Tibial nerve (tissue), 3 donors: ENCODE data around the gene RPS14.

ENCODE experiments used
- CTCF ChIP-seq, 5 experiments: fragments of 200-600 bp in 3 of 5; fragments of 450-650 bp in 2 of 5; sonication (generic) in 3 of 5; IDR thresholded peaks; one replicate each; pipeline ENCODE4 v1.5.1; 2016 to 2019; ENCODE audit warnings: antibody characterized with exemption in 5 of 5, mild to moderate bottlenecking in 3 of 5, moderate library complexity in 2 of 5
- POLR2A ChIP-seq, 2 donors: fragments of 450-650 bp; IDR thresholded peaks; one replicate each; pipeline ENCODE4 v1.6.1; 2017; ENCODE audit warnings: antibody characterized with exemption in 2 of 2, mild to moderate bottlenecking in 2 of 2, moderate library complexity in 2 of 2

GRCh38 chr5:150447188-150447587 is 2.4 kb downstream of the RPS14 start:
- TF ChIP-seq CTCF (IDR thresholded peaks at IDR 0.05) (no peak), POLR2A (IDR thresholded peaks at IDR 0.05) (no peak)
